Naive thymus-derived CD4-positive, alpha-beta T cell (primary cell): ENCODE data around the gene VCL. TPM values are rescaled to one million over a fixed set of nuclear protein-coding genes. Genes with fewer than 3 reads are reported as not detected.

ENCODE experiments used
- ATAC-seq: fragments of 150-1000 bp; cut with Tn5 transposase; 2 replicates; pipeline ENCODE4 v1.10.0; 2021; ENCODE audit warnings: mild to moderate bottlenecking, moderate library complexity
- CTCF ChIA-PET: fragments of 350-600 bp; sonication (Branson Sonifier 250); formaldehyde crosslinking; loops from one replicate; lab custom pipeline; 2021; ENCODE audit warnings: antibody characterized with exemption; lab: Charles Lee
- POLR2A ChIA-PET: fragments of 350-600 bp; sonication (Branson Sonifier 250); formaldehyde crosslinking; loops from one replicate; lab custom pipeline; 2021; ENCODE audit warnings: antibody characterized with exemption, inconsistent platforms; lab: Charles Lee
- DNase-seq, 9 donors: peaks; one replicate each; pipeline versions ENCODE4 v3.0.0 to v3.0.0-alpha.2; 2020 to 2022; ENCODE audit warnings: mixed read lengths in 1 of 9
- H3K27ac ChIP-seq: one replicate; pipeline ENCODE4 v1.7.0; 2013; ENCODE audit warnings: mild to moderate bottlenecking, low read depth, low read length, moderate library complexity
- H3K27me3 ChIP-seq, 2 donors: one replicate each; pipeline ENCODE4 v1.7.0; 2013; ENCODE audit warnings: low read length in 2 of 2, mild to moderate bottlenecking in 2 of 2, moderate library complexity in 2 of 2; ENCODE audit not compliant: control insufficient read depth in 2 of 2, insufficient read depth in 2 of 2
- H3K36me3 ChIP-seq, 3 experiments: 1 replicate in 2 of 3; 2 replicates in 1 of 3; pipeline ENCODE4 v1.7.0; 2013; ENCODE audit warnings: low read length in 3 of 3, mild to moderate bottlenecking in 3 of 3, moderate library complexity in 1 of 3; ENCODE audit not compliant: insufficient read depth in 3 of 3, control insufficient read depth in 2 of 3
- H3K4me1 ChIP-seq, 2 donors: one replicate each; pipeline ENCODE4 v1.7.0; 2013; ENCODE audit warnings: low read length in 2 of 2, mild to moderate bottlenecking in 2 of 2, moderate library complexity in 1 of 2; ENCODE audit not compliant: control insufficient read depth in 2 of 2, insufficient read depth in 2 of 2
- H3K4me3 ChIP-seq: 2 replicates; pipeline ENCODE4 v1.7.0; 2013; ENCODE audit warnings: mild to moderate bottlenecking, low read length
- H3K9me3 ChIP-seq, 3 experiments: 1 replicate in 2 of 3; 2 replicates in 1 of 3; pipeline ENCODE4 v1.7.0; 2013; ENCODE audit warnings: low read length in 3 of 3; ENCODE audit not compliant: control insufficient read depth in 2 of 3
- H3K27ac Mint-ChIP-seq, 9 donors: one replicate each; pipeline ENCODE4 v1.8.0; 2020 to 2022; ENCODE audit warnings: mixed read lengths in 9 of 9, mild to moderate bottlenecking in 8 of 9, moderate library complexity in 5 of 9, inconsistent platforms in 2 of 9
- H3K27me3 Mint-ChIP-seq, 5 donors: one replicate each; pipeline ENCODE4 v1.8.0; 2021 to 2022; ENCODE audit warnings: mixed read lengths in 5 of 5, mild to moderate bottlenecking in 1 of 5
- H3K36me3 Mint-ChIP-seq, 5 donors: one replicate each; pipeline ENCODE4 v1.8.0; 2020 to 2022; ENCODE audit warnings: mixed read lengths in 5 of 5, mild to moderate bottlenecking in 3 of 5, inconsistent platforms in 1 of 5
- H3K4me1 Mint-ChIP-seq, 7 donors: one replicate each; pipeline ENCODE4 v1.8.0; 2020 to 2022; ENCODE audit warnings: mixed read lengths in 7 of 7, mild to moderate bottlenecking in 3 of 7, inconsistent platforms in 1 of 7
- H3K4me3 Mint-ChIP-seq, 10 donors: one replicate each; pipeline ENCODE4 v1.8.0; 2020 to 2022; ENCODE audit warnings: mild to moderate bottlenecking in 10 of 10, mixed read lengths in 10 of 10, moderate library complexity in 6 of 10, inconsistent platforms in 2 of 10
- H3K9me3 Mint-ChIP-seq, 11 donors: one replicate each; pipeline ENCODE4 v1.8.0; 2020 to 2022; ENCODE audit warnings: mixed read lengths in 11 of 11, mild to moderate bottlenecking in 4 of 11, inconsistent platforms in 1 of 11, moderate library complexity in 1 of 11
- intact Hi-C, 2 donors: fragments of 100-400 bp; cut with micrococcal nuclease; formaldehyde crosslinking; loops; one replicate each; pipeline ENCODE4 v1.15.1; 2023
- polyA plus RNA-seq, 2 donors: library from polyadenylated mRNA; unstranded; fragments of 300-500 nt; fragmentation: Illumina TruSeq; gene quantifications; one replicate each; pipeline ENCODE4 v1.2.3, GENCODE V29; 2021
- total RNA-seq, 6 experiments: library from RNA in 5 of 6; stranded (reverse) in 5 of 6; gene quantifications; 1 replicate in 5 of 6; 2 replicates in 1 of 6; pipeline ENCODE4 v1.2.3 and lab custom pipeline; 2021 to 2026

The VCL gene
- total and polyA plus RNA-seq, 7 experiments from 2014 or later = 9.0 to 67.7 (median 16.5) TPM

DNA sequence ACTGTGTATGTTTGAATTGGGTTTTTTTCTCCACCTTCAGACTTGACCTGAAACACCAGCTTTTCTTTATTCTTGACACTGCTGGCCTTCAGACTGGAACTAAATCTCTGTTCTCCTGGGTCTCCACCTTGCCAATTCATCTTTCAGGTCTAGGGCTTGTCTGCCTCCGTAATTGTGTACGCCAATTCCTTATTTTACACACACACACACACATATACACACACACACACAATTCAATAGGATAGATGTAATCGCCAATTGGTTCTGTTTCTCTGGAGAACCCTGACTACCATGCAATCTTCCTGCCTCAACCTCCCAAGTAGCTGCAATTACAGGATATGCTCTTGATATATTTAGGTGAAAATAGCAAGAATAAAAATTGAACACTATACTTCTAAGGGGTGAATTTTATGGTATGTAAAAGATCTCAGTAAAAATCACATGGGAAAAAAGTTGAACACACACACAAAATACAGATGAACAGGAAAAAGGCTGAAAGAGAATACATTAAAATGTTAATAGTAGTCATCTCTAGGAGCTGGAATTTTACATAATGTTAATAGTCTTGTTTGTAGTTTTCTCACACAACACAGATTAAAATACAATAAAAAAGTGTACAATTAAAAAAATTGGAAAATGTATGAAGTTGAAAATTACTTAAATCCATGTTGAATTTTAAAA lies 6.6 kb upstream of the VCL start:
- intact Hi-C loops = loop anchor here (1.0 to 10.0 kb wide), 6 partner anchors 34 to 1243 kb away; partner anchors contain the start of genes COMTD1 (in 1 of the 2) and SAMD8 (in 1 of the 2)
- Mint-ChIP-seq H3K4me3 (peak overlapping the region in 9 of 10 donors; percentile 51 to 74 (median 65)), H3K9me3 (peaks cover 0 to 8% (median 1%) of the 10 kb centered on the region in 11 donors), H3K4me1 (peaks cover 26 to 59% (median 42%) of the 10 kb centered on the region in 7 donors), H3K36me3 (peaks cover 0 to 26% (median 0%) of the 10 kb centered on the region in 5 donors), H3K27ac (peak overlapping the region; percentile 9 to 87 (median 79)), H3K27me3 (no peaks in the 10 kb centered on the region)
- H3K4me3 ChIP-seq = peak overlapping the region; percentile 19
- no peaks in the 10 kb centered on the region for H3K27me3 ChIP-seq
- CTCF ChIA-PET = interaction anchor here (0.5 to 1.0 kb wide), 5 partner anchors 19 to 223 kb away, joined by 3 to 5 read pairs (median 4); no protein-coding TSS in a partner anchor
- peak; percentile 2 for ATAC-seq
- peaks cover 20 to 21% of the 10 kb centered on the region in 2 donors for H3K4me1 ChIP-seq
- no peaks in the 10 kb centered on the region for H3K9me3 ChIP-seq
- no peaks in the 10 kb centered on the region for H3K36me3 ChIP-seq
- H3K27ac ChIP-seq = no peak overlapping the region
- no peak for DNase-seq
- POLR2A ChIA-PET = interaction anchor here (0.7 to 2.1 kb wide), 10 partner anchors 9 to 495 kb away, joined by 3 to 13 read pairs (median 4); partner anchors contain the start of gene PPP3CB

DNA sequence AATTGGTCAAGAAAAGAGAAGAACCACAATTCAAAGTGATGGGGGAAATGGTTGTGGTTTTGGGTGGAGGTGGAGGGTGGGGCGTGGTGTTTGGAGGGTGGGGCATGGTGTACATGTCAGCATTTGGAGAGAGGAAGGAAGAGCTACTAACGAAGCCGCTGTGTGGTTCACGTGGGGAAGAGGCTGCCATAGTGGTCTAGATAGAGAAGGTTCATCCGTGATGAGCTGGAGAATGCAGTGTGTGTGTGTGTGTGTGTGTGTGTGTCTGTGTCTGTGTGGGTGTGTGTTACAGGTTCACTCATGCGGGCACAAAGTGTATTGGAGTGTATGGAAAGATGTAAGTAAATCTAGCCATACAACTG lies 6.1 kb upstream of the VCL start:
- peak; percentile 100 for ATAC-seq
- H3K4me1 Mint-ChIP-seq = peaks cover 26 to 59% (median 42%) of the 10 kb centered on the region in 7 donors

GRCh38 chr10:73992899-73993788 lies 4.8 kb upstream of the VCL start:
- Mint-ChIP-seq H3K4me1 (peaks cover 26 to 56% (median 46%) of the 10 kb centered on the region in 7 donors), H3K36me3 (peaks cover 0 to 24% (median 0%) of the 10 kb centered on the region in 5 donors), H3K27me3 (no peaks in the 10 kb centered on the region), H3K27ac (peak overlapping the region in 7 of 9 donors; percentile 4 to 67 (median 55)), H3K4me3 (peak overlapping the region in 3 of 10 donors; percentile 0 to 39 (median 1)), H3K9me3 (peaks cover 0 to 6% (median 1%) of the 10 kb centered on the region in 11 donors)
- no peaks in the 10 kb centered on the region for H3K27me3 ChIP-seq
- ATAC-seq = no peak
- H3K36me3 ChIP-seq = peaks cover 0 to 5% (median 0%) of the 10 kb centered on the region in 3 experiments
- intact Hi-C loops = loop anchor here (1.0 to 10.0 kb wide), 4 partner anchors 19 to 1242 kb away; partner anchors contain the start of genes COMTD1 (in 1 of the 2) and SAMD8 (in 1 of the 2)
- no peaks in the 10 kb centered on the region for H3K9me3 ChIP-seq
- H3K4me1 ChIP-seq = peaks cover 24 to 25% of the 10 kb centered on the region in 2 donors
- no peak overlapping the region for H3K4me3 ChIP-seq
- H3K27ac ChIP-seq = no peak overlapping the region
- CTCF ChIA-PET = interaction anchor here (0.6 to 1.0 kb wide), 4 partner anchors 36 to 1157 kb away, joined by 3 to 5 read pairs (median 3); no protein-coding TSS in a partner anchor
- DNase-seq = no peak
- POLR2A ChIA-PET = interaction anchor here (2.1 kb wide), 1 partner anchor 8 kb away, joined by 13 read pairs; no protein-coding TSS in a partner anchor

More for the DNA sequence above, 6.1 kb upstream of the VCL start:
- H3K27me3 Mint-ChIP-seq = no peaks in the 10 kb centered on the region
- POLR2A ChIA-PET = interaction anchor here (0.7 to 2.1 kb wide), 9 partner anchors 9 to 1251 kb away, joined by 3 to 13 read pairs (median 4); partner anchors contain the start of gene PPP3CB
- H3K4me1 ChIP-seq = peaks cover 20 to 21% of the 10 kb centered on the region in 2 donors
- intact Hi-C loops = loop anchor here (1.0 to 10.0 kb wide), 7 partner anchors 18 to 1243 kb away; partner anchors contain the start of genes COMTD1 (in 1 of the 2) and SAMD8 (in 1 of the 2)
- CTCF ChIA-PET = interaction anchor here (0.5 to 1.0 kb wide), 5 partner anchors 19 to 224 kb away, joined by 3 to 5 read pairs (median 4); no protein-coding TSS in a partner anchor
- peak overlapping the region; percentile 11 to 88 (median 82) for H3K27ac Mint-ChIP-seq
- peak overlapping the region; percentile 1 to 72 (median 60) for H3K4me3 Mint-ChIP-seq
- H3K9me3 ChIP-seq = no peaks in the 10 kb centered on the region
- no peak overlapping the region for H3K4me3 ChIP-seq
- H3K36me3 ChIP-seq = no peaks in the 10 kb centered on the region
- DNase-seq = peak; percentile 31 to 87 (median 79)
- peaks cover 0 to 26% (median 0%) of the 10 kb centered on the region in 5 donors for H3K36me3 Mint-ChIP-seq
- peaks cover 0 to 8% (median 1%) of the 10 kb centered on the region in 11 donors for H3K9me3 Mint-ChIP-seq
- H3K27ac ChIP-seq = no peak overlapping the region
- no peaks in the 10 kb centered on the region for H3K27me3 ChIP-seq

DNA sequence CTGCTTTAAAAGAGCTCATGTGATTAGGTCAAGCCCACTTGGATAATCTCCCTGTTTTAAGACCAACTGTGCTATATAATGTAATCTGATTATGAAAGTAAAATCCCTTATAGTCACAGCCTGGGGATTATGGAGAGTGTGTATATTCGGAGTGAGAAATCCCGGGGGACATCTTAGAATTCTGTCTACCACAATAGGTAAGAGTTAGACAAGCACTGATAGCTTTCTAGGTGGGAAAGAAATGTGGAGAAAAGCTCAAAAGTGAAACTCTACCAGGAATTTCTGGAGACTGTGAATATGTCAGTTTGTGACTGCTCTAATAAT lies 2.9 kb upstream of the VCL start:
- Mint-ChIP-seq H3K27me3 (no peaks in the 10 kb centered on the region), H3K36me3 (peaks cover 0 to 24% (median 0%) of the 10 kb centered on the region in 5 donors), H3K9me3 (peaks cover 0 to 6% (median 0%) of the 10 kb centered on the region in 11 donors), H3K27ac (peak overlapping the region in 3 of 9 donors; percentile 6 to 45 (median 23)), H3K4me3 (no peak overlapping the region), H3K4me1 (peaks cover 41 to 58% (median 50%) of the 10 kb centered on the region in 7 donors)
- DNase-seq (no peak), ATAC-seq (no peak)
- ChIA-PET CTCF (interaction anchor here (1.3 to 1.8 kb wide), 2 partner anchors 38 to 51 kb away, joined by 3 to 7 read pairs; no protein-coding TSS in a partner anchor), POLR2A (interaction anchor here (1.1 kb wide), 1 partner anchor 38 kb away, joined by 3 read pairs; no protein-coding TSS in a partner anchor)
- peaks cover 37 to 40% of the 10 kb centered on the region in 2 donors for H3K4me1 ChIP-seq
- intact Hi-C loops = loop anchor here (5.0 to 10.0 kb wide), 7 partner anchors 82 to 1240 kb away; partner anchors contain the start of genes COMTD1 (in 1 of the 2), SAMD8 (in 1 of the 2) and SEC24C (in 1 of the 2)
- H3K9me3 ChIP-seq = no peaks in the 10 kb centered on the region
- no peak overlapping the region for H3K27ac ChIP-seq
- H3K27me3 ChIP-seq = no peaks in the 10 kb centered on the region
- no peak overlapping the region for H3K4me3 ChIP-seq
- peaks cover 0 to 5% (median 0%) of the 10 kb centered on the region in 3 experiments for H3K36me3 ChIP-seq

DNA sequence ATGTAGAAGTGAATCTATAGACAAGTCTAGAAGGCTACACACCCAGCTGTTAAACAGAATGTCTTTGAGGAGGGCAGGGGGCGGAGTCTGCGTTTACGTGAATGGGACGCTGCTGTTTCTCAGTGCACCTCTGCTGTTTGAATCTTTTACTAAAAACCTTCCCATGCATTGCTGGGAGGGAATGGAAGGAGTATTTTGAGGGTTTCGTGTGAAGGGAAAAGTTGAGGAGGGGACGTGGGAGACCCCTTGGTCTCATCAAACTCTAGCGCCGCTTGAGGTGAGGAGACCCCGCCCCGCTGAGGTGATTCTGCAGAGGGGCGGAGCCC lies 492 bp upstream of the VCL start:
- peak overlapping the region; percentile 91 for H3K27ac ChIP-seq
- no peaks in the 10 kb centered on the region for H3K9me3 ChIP-seq
- peaks cover 0 to 5% (median 0%) of the 10 kb centered on the region in 11 donors for H3K9me3 Mint-ChIP-seq
- H3K4me1 ChIP-seq = peaks cover 21 to 27% of the 10 kb centered on the region in 2 donors
- H3K36me3 Mint-ChIP-seq = peaks cover 0 to 23% (median 0%) of the 10 kb centered on the region in 5 donors
- H3K4me3 ChIP-seq = peak overlapping the region; percentile 71
- H3K27me3 ChIP-seq = no peaks in the 10 kb centered on the region
- intact Hi-C loops = loop anchor here (1.0 to 10.0 kb wide), 10 partner anchors 40 to 1237 kb away; partner anchors contain the start of genes COMTD1 (in 1 of the 2), KAT6B (in 1 of the 2), NDST2 (in 1 of the 2) and SAMD8 (in 1 of the 2)
- H3K4me1 Mint-ChIP-seq = peaks cover 43 to 56% (median 52%) of the 10 kb centered on the region in 7 donors
- CTCF ChIA-PET = interaction anchor here (1.0 kb wide), 1 partner anchor 38 kb away, joined by 3 read pairs; no protein-coding TSS in a partner anchor
- POLR2A ChIA-PET = interaction anchor here (0.6 to 1.4 kb wide), 5 partner anchors 15 to 153 kb away, joined by 3 to 5 read pairs (median 4); partner anchors contain the start of genes ADK and AP3M1
- H3K4me3 Mint-ChIP-seq = peak overlapping the region; percentile 83 to 100 (median 97)
- DNase-seq = peak in 5 of 9 donors; percentile 71 to 91 (median 89)
- H3K27me3 Mint-ChIP-seq = no peaks in the 10 kb centered on the region
- peak; percentile 77 for ATAC-seq
- peak overlapping the region; percentile 83 to 99 (median 98) for H3K27ac Mint-ChIP-seq
- H3K36me3 ChIP-seq = peaks cover 0 to 5% (median 0%) of the 10 kb centered on the region in 3 experiments
